ENCODE measurements around the gene COL9A3. TPM values are rescaled to one million over a fixed set of nuclear protein-coding genes. Genes with fewer than 3 reads are reported as not detected.

Gene COL9A3
- polyA plus RNA-seq, 2 of the 4 experiments (the other 2 are of a cell fraction): 0.41 to 0.49 TPM

GRCh38 chr20:62852196-62852595 lies 35.3 kb downstream of the COL9A3 start:
- Histone ChIP-seq H3K4me3 (no peak overlapping the region), H3K9me3 (no peaks in the 10 kb centered on the region), H3K27ac (no peak overlapping the region), H3K4me1 (no peaks in the 10 kb centered on the region), H3K4me2 (no peak overlapping the region)
- CTCF ChIA-PET: no interaction called here
- POLR2A ChIA-PET: no interaction called here
- FAIRE-seq (no peak), DNase-seq (ENCODE audit: low read depth in 1 of 2, low spot score in 1 of 2) (no peak), ATAC-seq (0 out of 6 replicates have a peak, but pooled peaks of 1 of the 2 experiments have one; percentile 12)
- 95% methylated on average over 4 of the region's 8 CpGs for WGBS (ENCODE audit: missing lambda C conversion rate)
- TF ChIP-seq CTCF (IDR thresholded peaks at IDR 0.05) (no peak), HOXB13 (CRISPR knock-in tag; IDR thresholded peaks at IDR 0.05; ENCODE audit: low read depth) (no peak), HOXB5 (CRISPR knock-in tag; IDR thresholded peaks at IDR 0.05) (no peak), CBX8 (IDR thresholded peaks at IDR 0.05) (no peak), E2F6 (IDR thresholded peaks at IDR 0.05; ENCODE audit: borderline replicate concordance, low read depth) (no peak), RFX5 (IDR thresholded peaks at IDR 0.05) (no peak), PBX3 (IDR thresholded peaks at IDR 0.05) (no peak), NFE2L2 (conservative IDR thresholded peaks at IDR 0.05; ENCODE audit: low read length) (no peak), POLR2AphosphoS2 (conservative IDR thresholded peaks at IDR 0.05; ENCODE audit: low read length) (no peak), NPAS2 (CRISPR knock-in tag; IDR thresholded peaks at IDR 0.05; ENCODE audit: borderline replicate concordance) (no peak), HDAC2 (IDR thresholded peaks at IDR 0.05) (no peak), ZFP36 (IDR thresholded peaks at IDR 0.05; ENCODE audit: borderline replicate concordance, partially characterized antibody) (no peak), HMGXB4 (CRISPR knock-in tag; IDR thresholded peaks at IDR 0.05; ENCODE audit: borderline replicate concordance) (no peak), HEYL (CRISPR knock-in tag; IDR thresholded peaks at IDR 0.05) (no peak), RNF2 (IDR thresholded peaks at IDR 0.05; ENCODE audit: borderline replicate concordance, low read depth) (no peak), BCL3 (IDR thresholded peaks at IDR 0.05) (no peak), ZC3H11A (IDR thresholded peaks at IDR 0.05) (no peak)

GRCh38 chr20:62852841-62853240 lies 36.0 kb downstream of the COL9A3 start:
- Histone ChIP-seq H3K4me1 (no peaks in the 10 kb centered on the region), H3K9me3 (no peaks in the 10 kb centered on the region), H3K4me2 (no peak overlapping the region), H3K27ac (no peak overlapping the region), H3K4me3 (no peak overlapping the region)
- CTCF ChIA-PET: no interaction called here
- DNase-seq (ENCODE audit: low read depth in 1 of 2, low spot score in 1 of 2) (no peak), FAIRE-seq (no peak), ATAC-seq (no peak)
- WGBS (ENCODE audit: missing lambda C conversion rate): 89% methylated on average over 12 of the region's 12 CpGs
- POLR2A ChIA-PET: no interaction called here
- no peak for TF ChIP-seq ESRRA (IDR thresholded peaks at IDR 0.05; ENCODE audit: borderline replicate concordance, low read length)
- TF ChIP-seq FOSB (CRISPR knock-in tag; IDR thresholded peaks at IDR 0.05): no peak
- TF ChIP-seq NPAS2 (CRISPR knock-in tag; IDR thresholded peaks at IDR 0.05; ENCODE audit: borderline replicate concordance): no peak
- TF ChIP-seq E2F6 (IDR thresholded peaks at IDR 0.05; ENCODE audit: borderline replicate concordance, low read depth): no peak
- TF ChIP-seq HES2 (IDR thresholded peaks at IDR 0.05): no peak
- TF ChIP-seq SMC3 (IDR thresholded peaks at IDR 0.05): no peak
- no peak for TF ChIP-seq CHD4 (IDR thresholded peaks at IDR 0.05; ENCODE audit: borderline replicate concordance)
- no peak for TF ChIP-seq EP300 (IDR thresholded peaks at IDR 0.05)
- TF ChIP-seq RCOR1 (IDR thresholded peaks at IDR 0.05; ENCODE audit: low read depth, low read length): no peak
- no peak for TF ChIP-seq POLR2A (IDR thresholded peaks at IDR 0.05; ENCODE audit: low read length)
- no peak for TF ChIP-seq RAD21 (conservative IDR thresholded peaks at IDR 0.05 in 1 of 2, IDR thresholded peaks at IDR 0.05 in 1 of 2)
- no peak for TF ChIP-seq KDM5A (IDR thresholded peaks at IDR 0.05)
- TF ChIP-seq CBX2 (IDR thresholded peaks at IDR 0.05; ENCODE audit: borderline replicate concordance, low read depth): no peak
- no peak for TF ChIP-seq HOXA7 (CRISPR knock-in tag; IDR thresholded peaks at IDR 0.05)
- TF ChIP-seq NR3C1 (IDR thresholded peaks at IDR 0.05): no peak
- no peak for TF ChIP-seq JUN (IDR thresholded peaks at IDR 0.05)

All from A549 (cell line).